GM11168 (cell line): ENCODE measurements around the gene CPS1.

Source experiments
- in situ Hi-C: fragments of 300-500 bp; cut with MboI; formaldehyde crosslinking; loops from one replicate; pipeline ENCODE4 v1.12.0; 2022; ENCODE audit warnings: low sequenced_read_pairs; ENCODE audit not compliant: unreplicated experiment

CPS1 gene

DNA sequence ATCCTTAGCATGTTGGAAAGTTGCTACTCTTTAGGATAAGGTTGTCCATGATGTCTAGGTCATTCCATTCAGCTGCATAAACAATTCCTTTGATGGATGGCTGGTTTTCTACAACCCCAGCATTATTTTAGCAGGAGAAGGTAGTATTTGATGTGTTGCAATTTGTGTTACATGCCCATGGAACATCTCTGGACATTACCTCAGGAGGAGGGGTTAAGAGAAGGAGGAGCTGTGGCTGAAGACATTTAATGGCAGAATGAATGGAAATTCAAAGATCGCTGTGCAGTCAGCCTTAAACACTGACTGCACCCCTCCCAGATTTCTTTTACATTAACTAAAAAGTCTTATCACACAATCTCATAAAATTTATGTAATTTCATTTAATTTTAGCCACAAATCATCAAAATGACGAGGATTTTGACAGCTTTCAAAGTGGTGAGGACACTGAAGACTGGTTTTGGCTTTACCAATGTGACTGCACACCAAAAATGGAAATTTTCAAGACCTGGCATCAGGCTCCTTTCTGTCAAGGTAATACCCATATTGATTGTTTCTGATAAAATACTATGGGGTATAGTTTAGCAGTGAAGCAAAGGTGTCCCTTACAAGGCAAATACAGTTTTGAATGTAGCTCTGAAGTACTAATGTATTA, at the start of gene CPS1:
TSS of gene CPS1 (plus strand) at position 271 of the 652 bp plus-strand sequence. CDS start at position 406, 135 bp downstream.
- in situ Hi-C loops = no loop called here

- in situ Hi-C loops = no loop called here
Measured at GRCh38 chr2:210515911-210516310, 40.5 kb upstream of the CPS1 start.

GRCh38 chr2:210517264-210517663, 39.1 kb upstream of the CPS1 start:
- in situ Hi-C loops = no loop called here

- in situ Hi-C loops = no loop called here
Measured at GRCh38 chr2:210519594-210519993, 36.8 kb upstream of the CPS1 start.

GRCh38 chr2:210522399-210522798, 34.0 kb upstream of the CPS1 start:
- in situ Hi-C loops = no loop called here

DNA sequence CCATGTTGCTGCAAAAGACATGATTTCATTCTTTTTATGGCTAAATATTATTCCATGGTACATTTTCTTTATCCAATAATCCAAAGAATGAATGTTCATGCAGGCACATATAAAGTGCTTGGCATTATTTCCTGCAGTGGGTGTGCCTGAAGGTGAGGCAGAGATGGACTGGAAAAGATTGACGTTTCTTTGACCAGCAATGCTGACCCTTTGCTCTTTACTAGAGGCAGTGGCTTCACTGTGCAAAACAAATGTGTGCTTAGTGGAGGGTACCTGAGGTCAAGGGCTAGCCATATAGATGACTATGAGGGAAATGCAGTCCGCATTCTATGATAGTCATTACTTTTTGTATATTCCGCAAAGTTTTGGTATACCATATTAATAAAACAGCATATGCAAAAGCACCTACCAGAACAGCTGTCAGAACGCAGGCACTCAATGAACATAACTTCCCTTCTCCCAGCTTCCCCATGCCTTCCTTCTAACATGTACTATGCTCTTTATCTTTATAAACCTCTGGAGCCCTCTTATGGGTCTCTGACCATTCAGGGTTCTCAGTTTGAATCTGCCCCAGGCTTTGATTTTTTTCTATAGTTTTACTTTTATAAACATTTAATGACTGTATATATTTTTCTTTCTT, 32.6 kb upstream of the CPS1 start:
- in situ Hi-C loops = no loop called here

- in situ Hi-C loops = no loop called here
Measured at GRCh38 chr2:210524533-210524932, 31.9 kb upstream of the CPS1 start.

DNA sequence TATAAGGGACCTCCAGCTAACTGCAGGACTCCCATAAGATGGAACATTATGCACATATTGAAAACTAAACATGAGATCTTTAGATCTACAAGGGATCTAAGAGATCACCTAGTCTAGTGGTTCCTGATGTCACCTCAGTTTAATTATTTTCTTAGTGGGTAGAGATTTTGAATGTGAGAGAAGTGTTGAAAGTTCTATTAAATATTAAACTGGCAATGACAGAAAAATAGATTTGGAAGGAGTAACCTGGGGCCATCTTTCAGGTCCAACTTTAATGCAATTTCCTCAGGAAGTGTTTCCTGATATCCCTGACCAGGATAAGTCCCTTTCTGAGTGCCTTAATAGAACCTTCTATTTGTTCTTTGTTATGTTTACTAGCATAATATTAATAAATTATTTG, 29.1 kb upstream of the CPS1 start:
- in situ Hi-C loops = no loop called here

- in situ Hi-C loops = no loop called here
Measured at GRCh38 chr2:210528716-210529115, 27.7 kb upstream of the CPS1 start.

DNA sequence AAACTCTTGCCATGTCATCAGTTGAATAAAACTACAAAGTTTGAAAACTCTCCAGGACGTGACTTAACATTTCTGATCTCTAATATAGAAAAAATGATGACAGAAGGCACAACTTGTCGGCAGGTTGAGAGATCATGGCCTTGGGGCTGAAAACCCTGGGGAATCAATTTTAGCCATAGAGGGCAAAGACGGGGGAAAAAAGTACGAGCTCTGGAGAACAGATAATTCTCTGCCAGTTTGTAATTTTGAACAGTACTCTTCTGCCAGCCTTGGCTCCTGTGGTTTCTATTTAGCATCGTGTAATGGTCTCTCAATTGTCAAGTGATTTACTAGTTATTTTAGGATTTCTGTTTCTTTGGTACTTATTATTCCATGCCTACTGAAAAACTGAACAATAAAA, 25.3 kb upstream of the CPS1 start:
- in situ Hi-C loops = no loop called here

GRCh38 chr2:210531482-210531881, 24.9 kb upstream of the CPS1 start:
- in situ Hi-C loops = no loop called here

- in situ Hi-C loops = no loop called here
Measured at GRCh38 chr2:210533389-210533788, 23.0 kb upstream of the CPS1 start.

- in situ Hi-C loops = no loop called here
Measured at GRCh38 chr2:210534879-210535278, 21.5 kb upstream of the CPS1 start.

- in situ Hi-C loops = no loop called here
Measured at GRCh38 chr2:210536973-210537650, 19.3 kb upstream of the CPS1 start.

GRCh38 chr2:210539035-210539434, 17.4 kb upstream of the CPS1 start:
- in situ Hi-C loops = no loop called here

- in situ Hi-C loops = no loop called here
Measured at GRCh38 chr2:210539578-210540416, 16.6 kb upstream of the CPS1 start.

DNA sequence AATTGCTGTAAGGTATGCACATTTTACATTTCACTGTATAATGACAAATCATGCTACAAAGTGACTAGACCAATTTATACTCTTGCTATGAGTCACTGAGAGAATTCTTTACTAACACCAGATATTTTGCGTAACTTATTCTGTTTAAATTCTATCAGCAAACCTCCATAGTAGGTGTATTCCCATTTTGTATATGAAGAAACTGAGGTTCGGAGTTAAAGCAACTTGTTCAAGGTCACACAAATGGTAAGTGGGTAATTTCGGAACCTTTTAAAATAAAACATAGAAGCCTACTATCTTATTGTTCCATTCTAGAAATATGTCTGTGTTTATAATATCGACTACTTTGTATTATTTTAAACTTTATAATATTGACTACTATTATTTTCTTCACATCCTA, 15.9 kb upstream of the CPS1 start:
- in situ Hi-C loops = no loop called here

DNA sequence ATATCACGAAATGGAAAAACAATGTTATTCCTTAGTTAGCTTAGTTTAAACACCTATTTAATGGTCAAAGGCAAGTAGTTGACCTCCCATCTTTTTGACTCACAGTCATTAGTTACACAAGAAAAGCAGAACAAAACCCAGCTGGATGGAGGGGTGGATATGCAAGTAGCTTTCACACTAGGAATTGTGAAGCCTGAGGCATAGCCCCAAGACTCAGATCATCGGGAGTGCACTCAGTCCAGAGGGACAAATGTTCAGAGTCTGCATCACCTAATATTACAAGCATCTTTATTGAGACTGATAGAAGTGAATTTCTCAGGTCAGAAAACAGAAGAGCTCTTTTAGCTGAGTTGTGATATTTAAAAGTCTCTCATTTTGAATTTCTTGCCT, 15.5 kb upstream of the CPS1 start:
- in situ Hi-C loops = no loop called here

DNA sequence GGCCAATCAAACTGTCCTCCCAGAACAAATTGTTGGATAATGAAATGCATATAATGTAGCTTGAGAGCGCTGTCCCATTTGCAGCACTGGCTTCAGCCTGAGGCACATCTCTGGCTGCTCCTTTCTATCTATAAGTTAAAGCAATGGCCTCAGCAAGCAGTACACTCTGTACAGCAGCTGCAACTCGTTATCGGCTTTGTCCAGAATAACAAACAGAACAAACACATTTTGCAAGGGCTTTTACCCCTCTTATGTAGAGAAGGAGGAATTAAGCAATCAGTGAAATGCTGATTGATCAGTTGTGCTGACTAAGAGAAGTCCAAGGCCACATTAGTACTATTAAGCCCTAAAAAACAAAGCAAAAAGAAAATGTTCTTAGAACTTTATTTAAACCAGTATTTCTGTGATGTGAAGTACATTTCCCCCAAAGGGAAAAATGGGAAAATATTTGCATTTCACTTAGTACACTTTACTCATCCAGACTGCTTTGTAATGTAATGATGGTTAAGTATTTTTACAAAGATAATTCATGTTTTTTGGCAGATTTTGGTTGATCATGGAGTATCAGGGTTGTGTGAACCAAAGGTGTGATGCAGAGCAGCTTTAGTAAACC, 15.0 kb upstream of the CPS1 start:
- in situ Hi-C loops = no loop called here

DNA sequence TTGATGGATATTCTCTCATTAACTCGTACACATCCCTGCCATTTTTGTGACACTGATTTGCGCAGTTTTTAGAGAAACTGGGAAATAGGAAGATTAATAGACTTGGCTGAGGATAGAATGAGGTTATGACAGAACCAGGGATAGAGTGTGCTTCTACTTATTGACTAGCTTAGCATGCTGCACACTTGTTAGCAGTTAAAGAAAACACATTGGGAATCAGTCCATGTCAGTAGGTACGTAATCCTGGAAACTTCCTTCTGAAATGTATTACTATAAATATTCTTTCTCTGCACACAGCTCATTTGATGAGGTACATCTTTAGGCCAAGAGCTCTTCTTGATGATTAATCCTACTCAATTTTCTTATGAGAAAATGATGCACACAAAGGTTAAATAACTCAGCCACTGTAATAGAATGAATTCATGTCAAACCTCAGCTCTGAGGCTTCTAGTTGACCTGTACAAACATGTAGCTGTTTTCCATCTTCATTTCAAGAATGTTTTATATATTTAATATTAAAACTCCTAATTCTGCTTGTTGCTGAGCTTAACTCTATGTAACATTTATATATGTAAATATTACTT, 12.3 kb upstream of the CPS1 start:
- in situ Hi-C loops = no loop called here
